Gastrocnemius medialis (tissue), 4 donors: ENCODE results near the gene APBB2. TPM values are rescaled to one million over a fixed set of nuclear protein-coding genes. Genes with fewer than 3 reads are reported as not detected.
"Not testable (repeated sequence)": the region's sequence is repeated elsewhere in the genome, so short reads cannot be mapped to it uniquely, and the experiment has no call there.

ENCODE experiments used
- ATAC-seq, 2 donors: fragments of 150-250 bp; one replicate each; pipeline ENCODE4 v1.9.1; 2016
- DNase-seq, 2 donors: peaks; one replicate each; pipeline ENCODE4 v3.0.0-alpha.2; 2019
- H3K27ac ChIP-seq, 4 donors: fragments of 200-600 bp; sonication (generic); 1 replicate in 1 of 4; 2 replicates in 3 of 4; pipeline ENCODE4 v1.5.1; 2016 to 2018; ENCODE audit warnings: mild to moderate bottlenecking in 2 of 4, moderate library complexity in 1 of 4
- H3K27me3 ChIP-seq, 3 donors: fragments of 200-600 bp; sonication (generic) in 2 of 3; 1 replicate in 1 of 3; 2 replicates in 2 of 3; pipeline versions ENCODE4 v1.5.1 to v1.6.0; 2016 to 2019; ENCODE audit warnings: mild to moderate bottlenecking in 1 of 3, moderate library complexity in 1 of 3
- H3K36me3 ChIP-seq, 2 donors: fragments of 200-600 bp; sonication (generic) in 1 of 2; one replicate each; pipeline ENCODE4 v1.5.1; 2017 to 2018
- H3K4me1 ChIP-seq, 2 donors: fragments of 200-600 bp; sonication (generic) in 1 of 2; one replicate each; pipeline ENCODE4 v1.5.1; 2016 to 2017; ENCODE audit warnings: mild to moderate bottlenecking in 2 of 2
- H3K4me3 ChIP-seq, 4 donors: fragments of 200-600 bp; sonication (generic) in 3 of 4; 1 replicate in 1 of 4; 2 replicates in 3 of 4; pipeline ENCODE4 v1.5.1; 2016 to 2019; ENCODE audit warnings: mild to moderate bottlenecking in 2 of 4
- H3K9me3 ChIP-seq, 3 donors: fragments of 200-600 bp; sonication (generic) in 2 of 3; 1 replicate in 1 of 3; 2 replicates in 2 of 3; pipeline ENCODE4 v1.5.1; 2016 to 2019
- CTCF ChIP-seq, 5 experiments: fragments of 450-650 bp in 3 of 5; fragments of 200-600 bp in 2 of 5; sonication (generic) in 2 of 5; IDR thresholded peaks in 4 of 5; conservative IDR thresholded peaks in 1 of 5; 1 replicate in 4 of 5; 2 replicates in 1 of 5; pipeline ENCODE4 v1.5.1; 2016 to 2019; ENCODE audit warnings: antibody characterized with exemption in 5 of 5, mild to moderate bottlenecking in 3 of 5, moderate library complexity in 3 of 5
- POLR2A ChIP-seq, 2 donors: fragments of 450-650 bp; IDR thresholded peaks; one replicate each; pipeline ENCODE4 v1.6.1; 2017; ENCODE audit warnings: antibody characterized with exemption in 2 of 2, mild to moderate bottlenecking in 2 of 2, moderate library complexity in 2 of 2
- in situ Hi-C, 4 donors: fragments of 200-750 bp; cut with MboI; loops; one replicate each; pipeline versions ENCODE4 v1.15.0 to v1.8.0; 2017; ENCODE audit warnings: low sequenced_read_pairs in 4 of 4
- intact Hi-C: fragments of 100-400 bp; cut with DNase I; formaldehyde crosslinking; loops from one replicate; pipeline ENCODE4 v1.15.1; 2023; ENCODE audit warnings: low total_unique reads
- total RNA-seq, 4 donors: library from RNA; depleted of rRNA; stranded (reverse); fragments of >200 nt; gene quantifications; one replicate each; pipeline versions ENCODE4 v1.1.0 to v1.2.3, GENCODE V29; 2016

The APBB2 gene
- total RNA-seq, 4 donors from 2014 or later, result 14.3 to 20.5 (median 14.5) TPM

GRCh38 chr4:41057467-41057866 lies 156.9 kb downstream of the APBB2 start:
- intact Hi-C loops (no loop called here), in situ Hi-C loops (no loop called here)
- no peaks in the 10 kb centered on the region for H3K36me3 ChIP-seq
- H3K4me3 ChIP-seq, result no peak overlapping the region
- H3K4me1 ChIP-seq, result peaks cover 25 to 29% of the 10 kb centered on the region in 2 donors
- no peak for ATAC-seq
- no peak for TF ChIP-seq POLR2A (IDR thresholded peaks at IDR 0.05)
- no peak for TF ChIP-seq CTCF (IDR thresholded peaks at IDR 0.05 in 4 of 5, conservative IDR thresholded peaks at IDR 0.05 in 1 of 5)
- DNase-seq, result no peak
- no peaks in the 10 kb centered on the region for H3K27me3 ChIP-seq
- peak overlapping the region in 2 of 4 donors; percentile 4 to 12 for H3K27ac ChIP-seq
- H3K9me3 ChIP-seq, result no peaks in the 10 kb centered on the region

GRCh38 chr4:41052287-41052686 lies 162.1 kb downstream of the APBB2 start:
- ATAC-seq (no peak), DNase-seq (no peak)
- H3K4me1 ChIP-seq, result peaks cover 5 to 17% of the 10 kb centered on the region in 2 donors
- no peak for TF ChIP-seq POLR2A (IDR thresholded peaks at IDR 0.05)
- in situ Hi-C loops, result no loop called here
- H3K9me3 ChIP-seq, result no peaks in the 10 kb centered on the region
- peak overlapping the region in 3 of 4 donors; percentile 46 to 72 (median 53) for H3K27ac ChIP-seq
- intact Hi-C loops, result no loop called here
- H3K36me3 ChIP-seq, result no peaks in the 10 kb centered on the region
- H3K27me3 ChIP-seq, result no peaks in the 10 kb centered on the region
- no peak overlapping the region for H3K4me3 ChIP-seq

- DNase-seq (no peak), ATAC-seq (peak in 1 of 2 donors; percentile 36)
- Histone ChIP-seq H3K9me3 (no peaks in the 10 kb centered on the region), H3K27me3 (no peaks in the 10 kb centered on the region), H3K4me3 (peak overlapping the region in 1 of 4 donors; percentile 46), H3K4me1 (peaks cover 5 to 16% of the 10 kb centered on the region in 2 donors), H3K27ac (peak overlapping the region; percentile 46 to 72 (median 50)), H3K36me3 (no peaks in the 10 kb centered on the region)
- in situ Hi-C loops, result no loop called here
- intact Hi-C loops, result no loop called here
- TF ChIP-seq POLR2A (IDR thresholded peaks at IDR 0.05) (no peak), CTCF (IDR thresholded peaks at IDR 0.05 in 4 of 5, conservative IDR thresholded peaks at IDR 0.05 in 1 of 5) (no peak)
These were observed 163.2 kb downstream of the APBB2 start for GRCh38 chr4:41050880-41051775.

GRCh38 chr4:41050116-41050515 lies 164.2 kb downstream of the APBB2 start:
- TF ChIP-seq CTCF (IDR thresholded peaks at IDR 0.05 in 4 of 5, conservative IDR thresholded peaks at IDR 0.05 in 1 of 5) (no peak), POLR2A (IDR thresholded peaks at IDR 0.05) (no peak)
- Histone ChIP-seq H3K27ac (peak overlapping the region in 1 of 4 donors; percentile 72), H3K4me3 (peak overlapping the region in 1 of 4 donors; percentile 46), H3K36me3 (no peaks in the 10 kb centered on the region), H3K9me3 (no peaks in the 10 kb centered on the region), H3K27me3 (no peaks in the 10 kb centered on the region), H3K4me1 (peaks cover 5 to 16% of the 10 kb centered on the region in 2 donors)
- in situ Hi-C loops, result no loop called here
- DNase-seq (no peak), ATAC-seq (no peak)
- intact Hi-C loops, result no loop called here

GRCh38 chr4:41049176-41049575 lies 165.2 kb downstream of the APBB2 start:
- in situ Hi-C loops, DNase-seq, H3K36me3 ChIP-seq, H3K27me3 ChIP-seq, ATAC-seq, H3K9me3 ChIP-seq, intact Hi-C loops: not testable (repeated sequence)
- Histone ChIP-seq H3K4me1 (peaks cover 5 to 16% of the 10 kb centered on the region in 2 donors), H3K4me3 (peak overlapping the region in 2 of 4 donors; percentile 18 to 46), H3K27ac (peak overlapping the region in 3 of 4 donors; percentile 6 to 46 (median 33))
